Measurements from ENCODE around the gene UAP1L1.

The UAP1L1 gene

DNA sequence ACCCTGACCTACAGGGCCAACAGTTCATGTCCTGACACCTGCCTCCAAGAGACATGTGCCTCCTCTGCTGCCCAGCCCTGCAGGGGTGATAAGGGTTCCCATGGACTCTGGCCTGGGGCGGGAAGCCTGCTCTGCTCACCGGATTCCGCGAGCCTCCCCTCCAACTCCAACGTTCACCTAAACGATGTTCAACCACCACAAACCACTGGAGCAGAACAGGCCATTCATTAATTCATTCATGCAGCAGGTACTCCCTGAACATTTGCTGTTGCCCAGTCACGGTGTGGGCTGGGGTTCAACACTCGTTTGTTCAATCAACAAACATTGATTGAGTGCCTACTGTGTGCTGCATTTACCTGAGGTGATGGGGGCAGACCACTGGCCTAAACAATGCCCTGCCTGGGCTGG is 3.3 kb upstream of the UAP1L1 start:
- H3K9ac ChIP-seq (ENCODE audit: low read length): no peak overlapping the region
- no peaks in the 10 kb centered on the region for H3K36me3 ChIP-seq (ENCODE audit: insufficient read depth, low read length)
- peaks cover 14 to 29% of the 10 kb centered on the region in 2 donors for H3K27me3 ChIP-seq (ENCODE audit: control insufficient read depth in 1 of 2, insufficient read depth in 2 of 2, low read length in 2 of 2)
- no peak overlapping the region for H3K27ac ChIP-seq (ENCODE audit: low read depth, low read length)
- H3K4me1 ChIP-seq (ENCODE audit: insufficient read depth, low read length): peaks cover 8% of the 10 kb centered on the region
- no peaks in the 10 kb centered on the region for H3K9me3 ChIP-seq (ENCODE audit: low read length)
- no peak overlapping the region for H3K4me3 ChIP-seq (ENCODE audit: low read depth in 1 of 2, low read length in 2 of 2)

DNA sequence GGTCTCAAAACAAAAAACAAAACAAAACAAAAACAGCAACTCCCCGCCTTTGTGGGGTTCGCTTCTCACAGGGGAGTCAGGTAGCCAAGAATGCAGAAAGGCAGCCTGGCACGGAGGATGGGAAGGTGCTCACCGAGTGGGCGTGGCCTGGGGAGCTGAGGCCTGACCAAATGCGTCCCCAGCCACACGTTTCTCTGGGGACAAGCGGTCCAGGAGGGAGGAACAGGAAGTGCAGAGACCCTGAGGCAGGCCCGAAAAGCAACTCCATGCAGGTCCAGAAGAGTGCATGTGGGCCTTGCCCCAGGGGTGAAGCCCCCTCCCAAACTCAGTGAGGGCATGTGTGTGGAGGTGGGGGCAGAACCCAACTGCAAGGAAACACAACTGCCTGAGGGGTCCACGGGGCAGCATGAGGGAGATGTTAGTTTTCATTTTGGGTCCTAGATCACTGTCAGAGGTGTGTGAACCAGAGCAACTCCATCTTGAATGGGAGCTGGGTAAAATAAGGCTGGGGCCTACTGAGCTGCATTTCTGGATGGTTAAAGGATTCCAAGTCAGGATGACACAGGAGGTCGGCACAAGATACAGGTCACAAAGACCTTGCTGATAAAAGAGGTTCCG is 2.6 kb upstream of the UAP1L1 start:
- Histone ChIP-seq H3K27ac (ENCODE audit: low read depth, low read length) (no peak overlapping the region), H3K4me1 (ENCODE audit: insufficient read depth, low read length) (peaks cover 8% of the 10 kb centered on the region)

DNA sequence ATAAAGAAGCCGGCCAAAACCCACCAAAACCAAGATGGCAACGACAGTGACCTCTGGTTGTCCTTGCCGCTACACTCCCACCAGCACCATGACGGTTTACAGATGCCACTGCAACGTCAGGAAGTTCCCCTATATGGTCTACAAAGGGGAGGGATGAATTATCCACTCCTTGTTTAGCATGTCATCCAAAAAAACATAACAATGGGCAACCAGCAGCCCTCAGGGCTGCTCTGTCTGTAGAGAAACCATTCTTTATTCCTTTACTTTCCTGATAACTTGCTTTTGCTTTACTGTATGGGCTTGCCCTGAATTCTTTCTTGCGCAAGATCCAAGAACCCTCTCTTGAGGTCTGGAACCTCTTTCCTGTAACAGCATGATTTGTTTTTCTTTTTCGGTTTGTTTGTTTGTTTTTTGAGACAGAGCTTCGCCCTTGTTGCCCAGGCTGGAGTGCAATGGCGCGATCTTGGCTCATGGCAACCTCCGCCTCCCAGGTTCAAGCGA is 2.0 kb upstream of the UAP1L1 start:
- Histone ChIP-seq H3K9ac (ENCODE audit: low read length) (no peak overlapping the region), H3K4me3 (ENCODE audit: low read depth in 1 of 2, low read length in 2 of 2) (no peak overlapping the region), H3K9me3 (ENCODE audit: low read length) (no peaks in the 10 kb centered on the region), H3K27me3 (ENCODE audit: control insufficient read depth in 1 of 2, insufficient read depth in 2 of 2, low read length in 2 of 2) (peaks cover 7 to 32% of the 10 kb centered on the region in 2 donors), H3K4me1 (ENCODE audit: insufficient read depth, low read length) (peaks cover 8% of the 10 kb centered on the region), H3K36me3 (ENCODE audit: insufficient read depth, low read length) (peaks cover 6% of the 10 kb centered on the region), H3K27ac (ENCODE audit: low read depth, low read length) (no peak overlapping the region)

More for the DNA sequence above, 2.6 kb upstream of the UAP1L1 start:
- Histone ChIP-seq H3K27me3 (ENCODE audit: control insufficient read depth in 1 of 2, insufficient read depth in 2 of 2, low read length in 2 of 2) (peaks cover 7 to 29% of the 10 kb centered on the region in 2 donors), H3K4me3 (ENCODE audit: low read depth in 1 of 2, low read length in 2 of 2) (no peak overlapping the region), H3K9me3 (ENCODE audit: low read length) (no peaks in the 10 kb centered on the region), H3K36me3 (ENCODE audit: insufficient read depth, low read length) (peaks cover 2% of the 10 kb centered on the region), H3K9ac (ENCODE audit: low read length) (no peak overlapping the region)

DNA sequence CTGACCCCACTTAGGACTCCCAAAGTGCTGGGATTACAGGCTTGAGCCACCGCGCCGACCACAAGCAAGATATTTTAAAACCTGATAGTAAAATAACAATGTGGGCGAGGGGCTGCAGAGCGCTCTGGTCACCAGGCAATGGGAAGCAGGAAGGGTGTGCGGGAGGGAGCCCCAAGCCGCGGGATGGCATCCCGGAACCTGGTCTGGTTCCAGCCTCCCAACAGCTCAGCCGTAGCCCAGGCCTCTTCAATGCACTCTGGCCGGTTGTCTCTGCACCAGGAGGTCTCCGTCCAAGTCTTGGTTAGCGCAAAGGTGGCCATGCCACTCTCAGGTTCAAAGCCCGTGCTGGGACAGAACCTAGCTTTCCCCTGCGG is 694 bp upstream of the UAP1L1 start:
- peaks cover 7 to 37% of the 10 kb centered on the region in 2 donors for H3K27me3 ChIP-seq (ENCODE audit: control insufficient read depth in 1 of 2, insufficient read depth in 2 of 2, low read length in 2 of 2)
- no peak overlapping the region for H3K4me3 ChIP-seq (ENCODE audit: low read depth in 1 of 2, low read length in 2 of 2)
- H3K36me3 ChIP-seq (ENCODE audit: insufficient read depth, low read length): peaks cover 6% of the 10 kb centered on the region
- peaks cover 8% of the 10 kb centered on the region for H3K4me1 ChIP-seq (ENCODE audit: insufficient read depth, low read length)
- no peak overlapping the region for H3K9ac ChIP-seq (ENCODE audit: low read length)
- no peak overlapping the region for H3K27ac ChIP-seq (ENCODE audit: low read depth, low read length)
- no peaks in the 10 kb centered on the region for H3K9me3 ChIP-seq (ENCODE audit: low read length)

DNA sequence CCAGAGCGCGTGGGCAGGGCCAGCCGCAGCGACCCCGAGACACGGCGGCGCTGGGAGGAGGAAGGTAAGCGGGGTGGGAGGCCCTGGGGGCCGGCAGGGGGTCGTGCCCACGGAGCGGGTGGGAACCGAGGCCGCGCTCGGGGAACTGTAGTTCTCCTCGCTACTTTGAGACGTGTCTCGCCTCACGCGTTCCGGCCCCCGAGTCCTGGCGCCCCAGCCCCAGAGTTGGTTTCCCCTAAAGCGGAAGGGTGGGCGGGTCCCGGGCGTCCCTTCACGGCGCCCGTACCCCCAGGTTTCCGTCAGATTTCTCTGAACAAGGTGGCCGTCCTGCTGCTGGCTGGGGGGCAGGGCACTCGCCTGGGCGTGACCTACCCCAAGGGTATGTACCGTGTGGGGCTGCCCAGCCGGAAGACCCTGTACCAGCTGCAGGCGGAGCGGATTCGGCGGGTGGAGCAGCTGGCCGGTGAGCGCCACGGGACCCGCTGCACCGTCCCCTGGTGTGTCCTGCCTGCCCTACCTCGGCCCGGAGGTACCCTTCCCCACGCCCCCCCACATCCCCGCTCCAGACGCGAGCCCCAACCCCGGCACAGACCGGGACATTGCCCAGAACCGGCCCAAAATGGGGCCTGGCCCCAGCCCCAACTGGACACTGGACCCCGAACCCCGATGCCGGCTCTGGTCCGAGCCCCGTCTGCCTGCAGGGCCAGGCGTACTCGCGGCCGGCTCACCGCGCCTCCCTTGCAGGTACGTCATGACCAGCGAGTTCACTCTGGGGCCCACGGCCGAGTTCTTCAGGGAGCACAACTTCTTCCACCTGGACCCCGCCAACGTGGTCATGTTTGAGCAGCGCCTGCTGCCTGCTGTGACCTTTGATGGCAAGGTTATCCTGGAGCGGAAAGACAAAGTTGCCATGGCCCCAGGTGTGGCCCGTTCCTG is 709 bp downstream of the UAP1L1 start:
- Histone ChIP-seq H3K4me1 (ENCODE audit: insufficient read depth, low read length) (peaks cover 8% of the 10 kb centered on the region), H3K9me3 (ENCODE audit: low read length) (no peaks in the 10 kb centered on the region), H3K27ac (ENCODE audit: low read depth, low read length) (no peak overlapping the region), H3K36me3 (ENCODE audit: insufficient read depth, low read length) (peaks cover 6% of the 10 kb centered on the region), H3K27me3 (ENCODE audit: control insufficient read depth in 1 of 2, insufficient read depth in 2 of 2, low read length in 2 of 2) (peaks cover 7 to 37% of the 10 kb centered on the region in 2 donors), H3K9ac (ENCODE audit: low read length) (no peak overlapping the region), H3K4me3 (ENCODE audit: low read depth in 1 of 2, low read length in 2 of 2) (peak overlapping the region; percentile 38 to 41)

DNA sequence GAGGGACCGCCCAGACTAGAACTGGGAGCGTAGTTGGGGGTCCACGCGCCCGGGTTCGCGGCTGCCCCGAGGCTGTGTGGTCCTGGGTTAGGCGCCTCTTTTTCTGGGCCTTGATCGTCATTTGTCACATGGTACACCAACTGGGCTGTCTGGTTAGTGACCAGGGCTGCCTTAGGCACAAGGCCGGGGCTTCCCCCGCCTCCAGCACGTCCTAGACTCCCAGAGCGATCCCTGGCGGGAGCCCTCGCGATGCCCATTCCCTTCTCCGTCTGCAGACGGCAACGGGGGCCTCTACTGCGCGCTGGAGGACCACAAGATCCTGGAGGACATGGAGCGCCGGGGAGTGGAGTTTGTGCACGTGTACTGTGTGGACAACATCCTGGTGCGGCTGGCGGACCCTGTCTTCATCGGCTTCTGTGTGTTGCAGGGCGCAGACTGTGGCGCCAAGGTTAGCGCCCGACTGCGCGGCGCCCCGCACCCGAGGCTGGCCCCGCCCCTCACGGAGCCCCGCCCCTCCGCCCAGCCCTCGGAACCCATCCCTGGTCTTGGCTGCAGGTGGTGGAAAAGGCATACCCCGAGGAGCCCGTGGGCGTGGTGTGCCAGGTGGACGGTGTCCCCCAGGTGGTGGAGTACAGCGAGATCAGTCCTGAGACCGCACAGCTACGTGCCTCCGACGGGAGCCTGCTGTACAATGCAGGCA is 1.5 kb downstream of the UAP1L1 start:
- Histone ChIP-seq H3K9ac (ENCODE audit: low read length) (no peak overlapping the region), H3K4me3 (ENCODE audit: low read depth in 1 of 2, low read length in 2 of 2) (peak overlapping the region in 1 of 2 donors; percentile 41), H3K27ac (ENCODE audit: low read depth, low read length) (no peak overlapping the region), H3K9me3 (ENCODE audit: low read length) (no peaks in the 10 kb centered on the region), H3K27me3 (ENCODE audit: control insufficient read depth in 1 of 2, insufficient read depth in 2 of 2, low read length in 2 of 2) (peaks cover 7 to 37% of the 10 kb centered on the region in 2 donors), H3K4me1 (ENCODE audit: insufficient read depth, low read length) (peaks cover 8% of the 10 kb centered on the region), H3K36me3 (ENCODE audit: insufficient read depth, low read length) (peaks cover 6% of the 10 kb centered on the region)

DNA sequence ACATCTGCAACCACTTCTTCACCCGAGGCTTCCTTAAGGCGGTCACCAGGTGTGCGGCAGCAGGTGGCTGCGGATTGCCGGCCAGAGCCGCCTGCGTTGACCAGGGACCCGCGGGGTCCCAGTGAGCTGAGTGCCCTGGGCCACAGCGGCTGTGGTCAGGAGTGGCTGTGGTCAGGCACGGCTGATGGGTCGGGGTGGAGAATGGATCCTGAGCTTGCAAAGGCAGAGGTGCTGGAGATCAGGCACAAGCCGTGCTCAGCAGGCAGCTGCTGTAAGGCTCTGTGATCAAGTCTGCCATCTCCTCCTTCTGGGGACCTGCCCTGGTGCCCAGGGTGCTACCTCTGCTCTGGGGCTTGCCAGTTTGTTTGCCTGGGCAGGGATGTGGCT is 2.1 kb downstream of the UAP1L1 start:
- Histone ChIP-seq H3K27ac (ENCODE audit: low read depth, low read length) (no peak overlapping the region), H3K27me3 (ENCODE audit: control insufficient read depth in 1 of 2, insufficient read depth in 2 of 2, low read length in 2 of 2) (peaks cover 7 to 37% of the 10 kb centered on the region in 2 donors), H3K36me3 (ENCODE audit: insufficient read depth, low read length) (peaks cover 6% of the 10 kb centered on the region)

DNA sequence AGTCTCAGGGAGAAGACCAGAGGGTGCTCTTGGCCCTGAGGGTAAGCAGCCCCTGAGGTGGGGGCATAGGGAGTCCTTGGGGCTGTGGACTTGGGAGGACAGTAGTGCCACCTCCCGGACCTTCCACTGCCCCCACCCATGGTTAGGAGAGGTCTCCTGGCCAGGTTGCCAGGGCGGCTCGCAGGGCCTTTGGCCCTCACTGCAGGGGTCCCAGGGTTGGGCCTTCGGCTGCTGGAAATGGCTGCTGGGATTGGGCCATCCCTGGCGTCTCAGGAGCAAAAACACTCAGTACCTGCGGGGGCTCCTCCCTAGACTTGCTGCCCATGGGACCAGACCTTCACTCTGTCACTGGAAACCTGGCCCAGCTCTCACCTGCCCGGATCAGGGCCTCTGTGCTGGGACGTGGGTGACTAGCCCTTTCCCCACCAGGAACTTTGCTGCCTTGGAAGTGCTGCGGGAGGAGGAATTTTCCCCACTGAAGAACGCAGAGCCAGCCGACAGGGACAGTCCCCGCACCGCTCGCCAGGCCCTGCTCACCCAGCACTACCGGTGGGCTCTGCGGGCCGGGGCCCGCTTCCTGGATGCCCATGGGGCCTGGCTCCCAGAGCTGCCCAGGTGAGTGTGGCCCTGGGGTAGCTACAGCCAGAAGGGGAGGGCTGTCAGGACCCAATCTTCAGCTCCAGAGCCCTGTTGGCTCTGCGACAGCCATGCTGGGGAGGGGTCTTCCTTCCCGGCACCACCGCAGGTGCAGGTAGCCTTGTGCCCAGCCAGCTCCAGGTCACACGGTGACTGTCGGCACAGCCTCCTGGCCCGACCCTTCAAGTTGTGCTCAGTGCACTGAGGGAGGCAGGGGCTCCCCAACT is 3.2 kb downstream of the UAP1L1 start:
- Histone ChIP-seq H3K36me3 (ENCODE audit: insufficient read depth, low read length) (peaks cover 6% of the 10 kb centered on the region), H3K27ac (ENCODE audit: low read depth, low read length) (no peak overlapping the region), H3K4me1 (ENCODE audit: insufficient read depth, low read length) (peaks cover 10% of the 10 kb centered on the region), H3K9me3 (ENCODE audit: low read length) (no peaks in the 10 kb centered on the region), H3K4me3 (ENCODE audit: low read depth in 1 of 2, low read length in 2 of 2) (no peak overlapping the region), H3K9ac (ENCODE audit: low read length) (no peak overlapping the region), H3K27me3 (ENCODE audit: control insufficient read depth in 1 of 2, insufficient read depth in 2 of 2, low read length in 2 of 2) (peaks cover 7 to 37% of the 10 kb centered on the region in 2 donors)

More for the DNA sequence above, 2.1 kb downstream of the UAP1L1 start:
- peaks cover 8% of the 10 kb centered on the region for H3K4me1 ChIP-seq (ENCODE audit: insufficient read depth, low read length)
- H3K4me3 ChIP-seq (ENCODE audit: low read depth in 1 of 2, low read length in 2 of 2): no peak overlapping the region
- no peaks in the 10 kb centered on the region for H3K9me3 ChIP-seq (ENCODE audit: low read length)
- no peak overlapping the region for H3K9ac ChIP-seq (ENCODE audit: low read length)

DNA sequence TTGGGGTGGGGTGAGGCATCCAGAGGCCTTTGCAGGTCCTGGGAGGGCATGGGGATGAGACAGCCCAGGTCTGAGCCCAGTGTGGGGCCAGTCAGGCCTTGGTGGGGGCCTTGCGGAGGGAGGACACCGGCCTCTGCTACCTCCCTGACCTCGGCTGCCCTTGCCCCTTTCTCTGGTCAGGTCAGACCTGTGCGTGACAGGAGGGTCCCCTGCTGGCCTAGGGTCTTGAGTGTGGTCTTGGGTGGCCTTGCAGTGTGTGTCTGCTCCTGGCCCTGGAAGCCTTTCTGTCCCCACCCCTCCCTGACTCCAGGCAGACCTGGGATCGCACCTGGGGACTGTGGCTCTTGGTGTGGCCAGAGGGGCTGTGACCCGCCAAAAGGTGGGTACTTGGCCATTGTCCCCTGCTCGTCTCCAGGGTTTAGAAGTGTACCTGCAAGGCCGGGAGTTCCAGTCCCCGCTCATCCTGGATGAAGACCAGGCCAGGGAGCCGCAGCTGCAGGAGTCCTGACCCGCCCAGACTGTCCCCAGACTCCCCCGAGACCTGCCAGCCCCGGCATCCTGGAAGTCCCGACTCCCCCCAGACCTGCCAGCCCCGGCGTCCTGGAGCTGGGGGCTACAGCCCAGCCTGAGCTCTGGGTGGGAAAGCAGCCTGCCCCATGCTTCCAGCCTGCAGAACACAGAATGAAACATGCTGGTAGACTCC is 5.1 kb downstream of the UAP1L1 start:
- peaks cover 7 to 31% of the 10 kb centered on the region in 2 donors for H3K27me3 ChIP-seq (ENCODE audit: control insufficient read depth in 1 of 2, insufficient read depth in 2 of 2, low read length in 2 of 2)
- peaks cover 6% of the 10 kb centered on the region for H3K36me3 ChIP-seq (ENCODE audit: insufficient read depth, low read length)
- no peaks in the 10 kb centered on the region for H3K9me3 ChIP-seq (ENCODE audit: low read length)
- H3K9ac ChIP-seq (ENCODE audit: low read length): no peak overlapping the region
- H3K27ac ChIP-seq (ENCODE audit: low read depth, low read length): no peak overlapping the region
- no peak overlapping the region for H3K4me3 ChIP-seq (ENCODE audit: low read depth in 1 of 2, low read length in 2 of 2)
- peaks cover 17% of the 10 kb centered on the region for H3K4me1 ChIP-seq (ENCODE audit: insufficient read depth, low read length)

DNA sequence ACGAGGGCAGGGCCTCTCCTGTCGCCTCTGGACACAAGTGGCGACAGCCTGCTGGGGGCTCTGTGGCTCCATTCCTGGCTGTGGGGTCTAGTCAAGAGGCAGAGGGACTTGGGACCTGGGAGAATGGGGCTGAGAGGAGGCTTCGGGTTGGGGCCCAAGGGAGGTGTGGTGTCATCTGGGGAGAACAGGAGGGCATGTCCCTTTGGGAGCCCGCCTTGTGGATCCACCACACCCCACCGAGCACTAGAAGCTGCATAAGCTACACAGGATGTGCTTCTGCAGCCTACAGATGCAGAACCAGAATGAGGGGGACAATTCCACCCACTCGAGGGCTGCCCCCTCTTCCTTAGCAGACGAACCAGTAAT is 5.6 kb downstream of the UAP1L1 start:
- H3K9ac ChIP-seq (ENCODE audit: low read length): no peak overlapping the region
- peaks cover 6% of the 10 kb centered on the region for H3K36me3 ChIP-seq (ENCODE audit: insufficient read depth, low read length)
- peaks cover 7 to 28% of the 10 kb centered on the region in 2 donors for H3K27me3 ChIP-seq (ENCODE audit: control insufficient read depth in 1 of 2, insufficient read depth in 2 of 2, low read length in 2 of 2)
- no peak overlapping the region for H3K27ac ChIP-seq (ENCODE audit: low read depth, low read length)
- no peaks in the 10 kb centered on the region for H3K9me3 ChIP-seq (ENCODE audit: low read length)
- H3K4me1 ChIP-seq (ENCODE audit: insufficient read depth, low read length): peaks cover 22% of the 10 kb centered on the region
- H3K4me3 ChIP-seq (ENCODE audit: low read depth in 1 of 2, low read length in 2 of 2): no peak overlapping the region

Data from muscle layer of colon (tissue), 2 donors.